Measurements from ENCODE around the gene RUNX2.

Gene RUNX2

DNA sequence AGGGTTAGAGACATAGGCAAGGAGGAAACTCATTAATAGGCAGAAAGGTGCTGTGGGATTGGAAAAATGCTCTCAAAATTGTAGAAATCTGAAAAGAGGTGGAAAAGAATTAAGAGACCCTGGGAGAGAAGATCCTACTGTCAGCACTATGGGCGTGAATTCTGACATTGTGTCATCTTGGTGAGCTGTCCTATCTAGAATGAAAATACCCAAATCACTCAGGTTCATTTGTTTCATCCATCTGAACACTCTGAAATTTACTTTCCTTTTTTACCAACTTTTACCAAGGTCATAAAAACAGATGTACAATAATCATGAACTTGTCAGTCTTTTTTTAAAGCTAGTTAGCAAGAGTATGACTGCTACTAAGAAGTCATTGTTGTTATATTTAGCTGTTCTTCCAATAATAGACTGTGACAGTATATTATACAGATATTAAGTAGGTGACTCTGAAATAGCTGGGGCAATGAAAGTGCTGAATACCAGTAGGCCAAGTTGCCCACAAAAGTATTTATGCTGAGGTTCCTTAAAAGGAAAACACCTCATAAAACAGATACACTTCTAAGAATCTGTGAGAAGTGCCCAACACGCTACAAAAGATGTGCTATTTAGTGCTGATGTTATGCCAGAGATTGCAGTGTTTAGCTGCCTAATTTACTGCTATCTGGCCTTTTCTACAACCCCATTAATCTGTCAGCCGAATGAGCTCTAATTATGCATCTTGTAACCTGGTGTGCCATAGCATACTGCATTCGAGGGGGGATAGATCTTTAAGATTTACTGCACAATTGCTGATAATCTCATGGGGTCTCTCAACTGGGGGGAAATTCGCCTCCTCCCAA is 267.1 kb downstream of the RUNX2 start:
- H3K4me3 ChIP-seq (ENCODE audit: low read depth, low read length) = no peak overlapping the region
- H3K36me3 ChIP-seq (ENCODE audit: control insufficient read depth in 2 of 2, insufficient read depth in 1 of 2, low read length in 2 of 2) = no peaks in the 10 kb centered on the region
- CTCF ChIA-PET = interaction anchor here (0.6 to 0.9 kb wide), 4 partner anchors 13 to 1524 kb away, joined by 3 to 4 read pairs (median 4); no protein-coding TSS in a partner anchor
- no peaks in the 10 kb centered on the region for H3K9me3 ChIP-seq (ENCODE audit: control insufficient read depth, insufficient read depth, low read depth, low read length)
- no peak overlapping the region for H3K27ac ChIP-seq (ENCODE audit: extremely low read depth, low read depth, low read length)
- POLR2A ChIA-PET = no interaction called here
- H3K4me1 ChIP-seq (ENCODE audit: control insufficient read depth, insufficient read depth, low read length) = peaks cover 29% of the 10 kb centered on the region
- peak; percentile 68 for TF ChIP-seq IKZF3 (tag by site-specific recombination; IDR thresholded peaks at IDR 0.05)
- TF ChIP-seq, protein P1, sequence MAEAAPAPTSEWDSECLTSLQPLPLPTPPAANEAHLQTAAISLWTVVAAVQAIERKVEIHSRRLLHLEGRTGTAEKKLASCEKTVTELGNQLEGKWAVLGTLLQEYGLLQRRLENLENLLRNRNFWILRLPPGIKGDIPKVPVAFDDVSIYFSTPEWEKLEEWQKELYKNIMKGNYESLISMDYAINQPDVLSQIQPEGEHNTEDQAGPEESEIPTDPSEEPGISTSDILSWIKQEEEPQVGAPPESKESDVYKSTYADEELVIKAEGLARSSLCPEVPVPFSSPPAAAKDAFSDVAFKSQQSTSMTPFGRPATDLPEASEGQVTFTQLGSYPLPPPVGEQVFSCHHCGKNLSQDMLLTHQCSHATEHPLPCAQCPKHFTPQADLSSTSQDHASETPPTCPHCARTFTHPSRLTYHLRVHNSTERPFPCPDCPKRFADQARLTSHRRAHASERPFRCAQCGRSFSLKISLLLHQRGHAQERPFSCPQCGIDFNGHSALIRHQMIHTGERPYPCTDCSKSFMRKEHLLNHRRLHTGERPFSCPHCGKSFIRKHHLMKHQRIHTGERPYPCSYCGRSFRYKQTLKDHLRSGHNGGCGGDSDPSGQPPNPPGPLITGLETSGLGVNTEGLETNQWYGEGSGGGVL (tag by site-specific recombination; IDR thresholded peaks at IDR 0.05) = peak; percentile 63
- no peak for TF ChIP-seq ZNF121 (tag by site-specific recombination; IDR thresholded peaks at IDR 0.05)
- 0 out of 2 replicates have a peak, but pooled peaks have one; percentile 13 for TF ChIP-seq ZNF174 (tag by site-specific recombination; IDR thresholded peaks at IDR 0.05)
- TF ChIP-seq, protein P2, sequence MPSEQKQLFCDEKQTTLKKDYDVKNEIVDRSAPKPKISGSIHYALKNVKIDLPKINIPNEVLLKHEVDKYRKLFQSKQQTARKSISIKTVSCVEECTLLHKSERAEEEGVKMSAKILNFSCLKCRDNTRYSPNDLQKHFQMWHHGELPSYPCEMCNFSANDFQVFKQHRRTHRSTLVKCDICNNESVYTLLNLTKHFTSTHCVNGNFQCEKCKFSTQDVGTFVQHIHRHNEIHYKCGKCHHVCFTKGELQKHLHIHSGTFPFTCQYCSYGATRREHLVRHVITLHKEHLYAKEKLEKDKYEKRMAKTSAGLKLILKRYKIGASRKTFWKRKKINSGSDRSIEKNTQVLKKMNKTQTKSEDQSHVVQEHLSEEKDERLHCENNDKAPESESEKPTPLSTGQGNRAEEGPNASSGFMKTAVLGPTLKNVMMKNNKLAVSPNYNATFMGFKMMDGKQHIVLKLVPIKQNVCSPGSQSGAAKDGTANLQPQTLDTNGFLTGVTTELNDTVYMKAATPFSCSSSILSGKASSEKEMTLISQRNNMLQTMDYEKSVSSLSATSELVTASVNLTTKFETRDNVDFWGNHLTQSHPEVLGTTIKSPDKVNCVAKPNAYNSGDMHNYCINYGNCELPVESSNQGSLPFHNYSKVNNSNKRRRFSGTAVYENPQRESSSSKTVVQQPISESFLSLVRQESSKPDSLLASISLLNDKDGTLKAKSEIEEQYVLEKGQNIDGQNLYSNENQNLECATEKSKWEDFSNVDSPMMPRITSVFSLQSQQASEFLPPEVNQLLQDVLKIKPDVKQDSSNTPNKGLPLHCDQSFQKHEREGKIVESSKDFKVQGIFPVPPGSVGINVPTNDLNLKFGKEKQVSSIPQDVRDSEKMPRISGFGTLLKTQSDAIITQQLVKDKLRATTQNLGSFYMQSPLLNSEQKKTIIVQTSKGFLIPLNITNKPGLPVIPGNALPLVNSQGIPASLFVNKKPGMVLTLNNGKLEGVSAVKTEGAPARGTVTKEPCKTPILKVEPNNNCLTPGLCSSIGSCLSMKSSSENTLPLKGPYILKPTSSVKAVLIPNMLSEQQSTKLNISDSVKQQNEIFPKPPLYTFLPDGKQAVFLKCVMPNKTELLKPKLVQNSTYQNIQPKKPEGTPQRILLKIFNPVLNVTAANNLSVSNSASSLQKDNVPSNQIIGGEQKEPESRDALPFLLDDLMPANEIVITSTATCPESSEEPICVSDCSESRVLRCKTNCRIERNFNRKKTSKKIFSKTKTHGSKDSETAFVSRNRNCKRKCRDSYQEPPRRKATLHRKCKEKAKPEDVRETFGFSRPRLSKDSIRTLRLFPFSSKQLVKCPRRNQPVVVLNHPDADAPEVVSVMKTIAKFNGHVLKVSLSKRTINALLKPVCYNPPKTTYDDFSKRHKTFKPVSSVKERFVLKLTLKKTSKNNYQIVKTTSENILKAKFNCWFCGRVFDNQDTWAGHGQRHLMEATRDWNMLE (tag by site-specific recombination; conservative IDR thresholded peaks at IDR 0.05; ENCODE audit: low read depth) = 0 out of 2 replicates have a peak, but pooled peaks have one; percentile 14
- TF ChIP-seq, protein P3, sequence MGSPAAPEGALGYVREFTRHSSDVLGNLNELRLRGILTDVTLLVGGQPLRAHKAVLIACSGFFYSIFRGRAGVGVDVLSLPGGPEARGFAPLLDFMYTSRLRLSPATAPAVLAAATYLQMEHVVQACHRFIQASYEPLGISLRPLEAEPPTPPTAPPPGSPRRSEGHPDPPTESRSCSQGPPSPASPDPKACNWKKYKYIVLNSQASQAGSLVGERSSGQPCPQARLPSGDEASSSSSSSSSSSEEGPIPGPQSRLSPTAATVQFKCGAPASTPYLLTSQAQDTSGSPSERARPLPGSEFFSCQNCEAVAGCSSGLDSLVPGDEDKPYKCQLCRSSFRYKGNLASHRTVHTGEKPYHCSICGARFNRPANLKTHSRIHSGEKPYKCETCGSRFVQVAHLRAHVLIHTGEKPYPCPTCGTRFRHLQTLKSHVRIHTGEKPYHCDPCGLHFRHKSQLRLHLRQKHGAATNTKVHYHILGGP (tag by site-specific recombination; IDR thresholded peaks at IDR 0.05) = 0 out of 2 replicates have a peak, but pooled peaks have one; percentile 40
- peak; percentile 65 for TF ChIP-seq ZBTB8A (tag by site-specific recombination; IDR thresholded peaks at IDR 0.05)
- TF ChIP-seq ZNF501 (tag by site-specific recombination; IDR thresholded peaks at IDR 0.05) = no peak
- TF ChIP-seq, protein P4, sequence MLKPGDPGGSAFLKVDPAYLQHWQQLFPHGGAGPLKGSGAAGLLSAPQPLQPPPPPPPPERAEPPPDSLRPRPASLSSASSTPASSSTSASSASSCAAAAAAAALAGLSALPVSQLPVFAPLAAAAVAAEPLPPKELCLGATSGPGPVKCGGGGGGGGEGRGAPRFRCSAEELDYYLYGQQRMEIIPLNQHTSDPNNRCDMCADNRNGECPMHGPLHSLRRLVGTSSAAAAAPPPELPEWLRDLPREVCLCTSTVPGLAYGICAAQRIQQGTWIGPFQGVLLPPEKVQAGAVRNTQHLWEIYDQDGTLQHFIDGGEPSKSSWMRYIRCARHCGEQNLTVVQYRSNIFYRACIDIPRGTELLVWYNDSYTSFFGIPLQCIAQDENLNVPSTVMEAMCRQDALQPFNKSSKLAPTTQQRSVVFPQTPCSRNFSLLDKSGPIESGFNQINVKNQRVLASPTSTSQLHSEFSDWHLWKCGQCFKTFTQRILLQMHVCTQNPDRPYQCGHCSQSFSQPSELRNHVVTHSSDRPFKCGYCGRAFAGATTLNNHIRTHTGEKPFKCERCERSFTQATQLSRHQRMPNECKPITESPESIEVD (tag by site-specific recombination; IDR thresholded peaks at IDR 0.05) = 0 out of 2 replicates have a peak, but pooled peaks have one; percentile 49
- TF ChIP-seq, protein P5, sequence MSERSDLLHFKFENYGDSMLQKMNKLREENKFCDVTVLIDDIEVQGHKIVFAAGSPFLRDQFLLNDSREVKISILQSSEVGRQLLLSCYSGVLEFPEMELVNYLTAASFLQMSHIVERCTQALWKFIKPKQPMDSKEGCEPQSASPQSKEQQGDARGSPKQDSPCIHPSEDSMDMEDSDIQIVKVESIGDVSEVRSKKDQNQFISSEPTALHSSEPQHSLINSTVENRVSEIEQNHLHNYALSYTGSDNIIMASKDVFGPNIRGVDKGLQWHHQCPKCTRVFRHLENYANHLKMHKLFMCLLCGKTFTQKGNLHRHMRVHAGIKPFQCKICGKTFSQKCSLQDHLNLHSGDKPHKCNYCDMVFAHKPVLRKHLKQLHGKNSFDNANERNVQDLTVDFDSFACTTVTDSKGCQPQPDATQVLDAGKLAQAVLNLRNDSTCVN (tag by site-specific recombination; optimal IDR thresholded peaks at IDR 0.05) = no peak
- no peak for TF ChIP-seq ZNF133 (tag by site-specific recombination; IDR thresholded peaks at IDR 0.05)
- no peak for TF ChIP-seq ZNF112 (tag by site-specific recombination; IDR thresholded peaks at IDR 0.05)
- TF ChIP-seq, protein P6, sequence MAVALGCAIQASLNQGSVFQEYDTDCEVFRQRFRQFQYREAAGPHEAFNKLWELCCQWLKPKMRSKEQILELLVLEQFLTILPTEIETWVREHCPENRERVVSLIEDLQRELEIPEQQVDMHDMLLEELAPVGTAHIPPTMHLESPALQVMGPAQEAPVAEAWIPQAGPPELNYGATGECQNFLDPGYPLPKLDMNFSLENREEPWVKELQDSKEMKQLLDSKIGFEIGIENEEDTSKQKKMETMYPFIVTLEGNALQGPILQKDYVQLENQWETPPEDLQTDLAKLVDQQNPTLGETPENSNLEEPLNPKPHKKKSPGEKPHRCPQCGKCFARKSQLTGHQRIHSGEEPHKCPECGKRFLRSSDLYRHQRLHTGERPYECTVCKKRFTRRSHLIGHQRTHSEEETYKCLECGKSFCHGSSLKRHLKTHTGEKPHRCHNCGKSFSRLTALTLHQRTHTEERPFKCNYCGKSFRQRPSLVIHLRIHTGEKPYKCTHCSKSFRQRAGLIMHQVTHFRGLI (tag by site-specific recombination; IDR thresholded peaks at IDR 0.05) = peak; percentile 46; the same call in 1 of the 2 replicates
- 0 out of 2 replicates have a peak, but pooled peaks have one; percentile 26 for TF ChIP-seq KLF16 (tag by site-specific recombination; IDR thresholded peaks at IDR 0.05)
- 0 out of 2 replicates have a peak, but pooled peaks have one; percentile 36 for TF ChIP-seq ZSCAN30 (tag by site-specific recombination; IDR thresholded peaks at IDR 0.05)
- no peak for TF ChIP-seq ZNF37A (tag by site-specific recombination; IDR thresholded peaks at IDR 0.05)
- peak; percentile 93 for TF ChIP-seq FEZF1 (tag by site-specific recombination; IDR thresholded peaks at IDR 0.05)
- peak; percentile 91 for TF ChIP-seq ZIC2 (tag by site-specific recombination; IDR thresholded peaks at IDR 0.05)
- TF ChIP-seq, protein P7, sequence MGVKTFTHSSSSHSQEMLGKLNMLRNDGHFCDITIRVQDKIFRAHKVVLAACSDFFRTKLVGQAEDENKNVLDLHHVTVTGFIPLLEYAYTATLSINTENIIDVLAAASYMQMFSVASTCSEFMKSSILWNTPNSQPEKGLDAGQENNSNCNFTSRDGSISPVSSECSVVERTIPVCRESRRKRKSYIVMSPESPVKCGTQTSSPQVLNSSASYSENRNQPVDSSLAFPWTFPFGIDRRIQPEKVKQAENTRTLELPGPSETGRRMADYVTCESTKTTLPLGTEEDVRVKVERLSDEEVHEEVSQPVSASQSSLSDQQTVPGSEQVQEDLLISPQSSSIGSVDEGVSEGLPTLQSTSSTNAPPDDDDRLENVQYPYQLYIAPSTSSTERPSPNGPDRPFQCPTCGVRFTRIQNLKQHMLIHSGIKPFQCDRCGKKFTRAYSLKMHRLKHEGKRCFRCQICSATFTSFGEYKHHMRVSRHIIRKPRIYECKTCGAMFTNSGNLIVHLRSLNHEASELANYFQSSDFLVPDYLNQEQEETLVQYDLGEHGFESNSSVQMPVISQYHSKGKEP (tag by site-specific recombination; IDR thresholded peaks at IDR 0.05) = 0 out of 2 replicates have a peak, but pooled peaks have one; percentile 6
- no peak for TF ChIP-seq SP3 (tag by site-specific recombination; IDR thresholded peaks at IDR 0.05)
- no peak for TF ChIP-seq WT1 (tag by site-specific recombination; IDR thresholded peaks at IDR 0.05)
- peak; percentile 85 for TF ChIP-seq SP7 (tag by site-specific recombination; IDR thresholded peaks at IDR 0.05)
